ENCODE results near the gene UTP4. TPM values are rescaled to one million over a fixed set of nuclear protein-coding genes. Genes with fewer than 3 reads are reported as not detected.
A peak's percentile ranks its signal among the peaks of the same experiment; 100 is the strongest.
"Not testable (repeated sequence)": the region's sequence is repeated elsewhere in the genome, so short reads cannot be mapped to it uniquely, and the experiment has no call there.

UTP4 gene
- total RNA-seq, 2 donors from 2014 or later = 19.2 to 32.9 TPM

GRCh38 chr16:69133373-69133954, 1.0 kb downstream of the UTP4 start:
- TF ChIP-seq CTCF (IDR thresholded peaks at IDR 0.05) = no peak
- Histone ChIP-seq H3K4me1 (peaks cover 3% of the 10 kb centered on the region), H3K9me3 (no peaks in the 10 kb centered on the region), H3K27me3 (no peaks in the 10 kb centered on the region), H3K36me3 (no peaks in the 10 kb centered on the region), H3K9ac (ENCODE audit: low read depth in 2 of 2, low read length in 2 of 2) (peak overlapping the region; percentile 79 to 86), H3K27ac (peak overlapping the region; percentile 82), H3K4me3 (peak overlapping the region; percentile 85)
- intact Hi-C loops (cut with DNase I) = no loop called here
- no peak for DNase-seq

DNA sequence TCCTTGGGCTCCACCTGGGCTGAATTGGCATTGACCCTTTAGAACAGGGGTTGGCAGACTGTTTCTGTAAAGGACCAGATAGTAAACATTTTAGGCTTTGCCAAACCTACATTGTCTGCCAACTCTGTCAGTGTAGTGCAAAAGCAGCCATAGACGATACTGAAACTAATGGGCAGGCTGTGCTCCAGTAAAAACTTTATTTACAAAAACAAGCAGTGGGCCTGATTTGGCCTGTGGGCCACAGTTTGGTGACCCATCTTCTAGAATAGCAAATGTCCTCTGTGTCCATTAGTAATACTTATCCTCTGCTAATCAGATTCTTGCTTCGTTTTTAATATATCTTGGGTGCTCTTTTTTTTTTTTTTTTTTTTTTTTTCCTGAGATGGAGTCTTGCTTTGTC, 6.2 kb downstream of the UTP4 start:
- no peaks in the 10 kb centered on the region for H3K9me3 ChIP-seq
- no peak overlapping the region for H3K27ac ChIP-seq
- no peaks in the 10 kb centered on the region for H3K4me1 ChIP-seq
- DNase-seq = no peak
- intact Hi-C loops (cut with DNase I) = no loop called here
- H3K9ac ChIP-seq (ENCODE audit: low read depth in 2 of 2, low read length in 2 of 2) = no peak overlapping the region
- no peaks in the 10 kb centered on the region for H3K27me3 ChIP-seq
- no peaks in the 10 kb centered on the region for H3K36me3 ChIP-seq
- H3K4me3 ChIP-seq = no peak overlapping the region
- TF ChIP-seq CTCF (IDR thresholded peaks at IDR 0.05) = no peak

- H3K36me3 ChIP-seq; H3K9me3 ChIP-seq; H3K9ac ChIP-seq (ENCODE audit: low read depth in 2 of 2, low read length in 2 of 2); DNase-seq; H3K27ac ChIP-seq; H3K4me3 ChIP-seq; H3K27me3 ChIP-seq; H3K4me1 ChIP-seq; intact Hi-C loops (cut with DNase I): not testable (repeated sequence)
Measured at GRCh38 chr16:69139464-69139863, 7.0 kb downstream of the UTP4 start.

DNA sequence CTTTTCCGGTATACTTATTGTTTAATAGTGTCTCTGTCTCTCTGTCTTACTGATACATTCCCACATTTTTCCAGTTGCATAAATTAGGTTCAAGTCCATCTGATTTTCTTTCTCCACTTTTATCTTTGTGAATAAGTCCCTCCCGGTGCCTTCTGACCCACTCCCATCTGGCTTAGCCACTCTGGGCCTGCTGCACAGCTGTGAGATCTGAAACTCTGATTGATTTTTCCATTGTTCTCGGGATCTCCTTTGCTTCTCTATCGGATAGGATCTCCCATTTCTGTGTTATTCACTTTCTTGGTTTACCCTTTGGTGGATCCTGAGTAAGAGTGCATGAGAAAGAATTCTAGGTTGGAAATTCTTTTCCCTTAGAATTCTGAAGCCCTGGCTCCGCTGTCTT, 8.6 kb downstream of the UTP4 start:
- Histone ChIP-seq H3K36me3 (no peaks in the 10 kb centered on the region), H3K27me3 (no peaks in the 10 kb centered on the region), H3K9ac (ENCODE audit: low read depth in 2 of 2, low read length in 2 of 2) (no peak overlapping the region), H3K27ac (no peak overlapping the region), H3K4me1 (no peaks in the 10 kb centered on the region), H3K4me3 (no peak overlapping the region), H3K9me3 (no peaks in the 10 kb centered on the region)
- DNase-seq = no peak
- intact Hi-C loops (cut with DNase I) = no loop called here
- TF ChIP-seq CTCF (IDR thresholded peaks at IDR 0.05) = no peak

GRCh38 chr16:69141936-69142335, 9.5 kb downstream of the UTP4 start:
- no peak for DNase-seq
- intact Hi-C loops (cut with DNase I) = no loop called here
- H3K27ac ChIP-seq = no peak overlapping the region
- no peaks in the 10 kb centered on the region for H3K4me1 ChIP-seq
- no peak overlapping the region for H3K4me3 ChIP-seq
- no peak for TF ChIP-seq CTCF (IDR thresholded peaks at IDR 0.05)
- no peaks in the 10 kb centered on the region for H3K27me3 ChIP-seq
- H3K36me3 ChIP-seq = no peaks in the 10 kb centered on the region
- H3K9ac ChIP-seq (ENCODE audit: low read depth in 2 of 2, low read length in 2 of 2) = no peak overlapping the region
- no peaks in the 10 kb centered on the region for H3K9me3 ChIP-seq

GRCh38 chr16:69143116-69143515, 10.7 kb downstream of the UTP4 start:
- H3K4me1 ChIP-seq = no peaks in the 10 kb centered on the region
- peak overlapping the region in 1 of 2 donors; percentile 1 for H3K9ac ChIP-seq (ENCODE audit: low read depth in 2 of 2, low read length in 2 of 2)
- H3K27ac ChIP-seq = no peak overlapping the region
- TF ChIP-seq CTCF (IDR thresholded peaks at IDR 0.05) = peak; percentile 12
- H3K4me3 ChIP-seq = no peak overlapping the region
- no peaks in the 10 kb centered on the region for H3K27me3 ChIP-seq
- intact Hi-C loops (cut with DNase I) = no loop called here
- H3K36me3 ChIP-seq = no peaks in the 10 kb centered on the region
- no peaks in the 10 kb centered on the region for H3K9me3 ChIP-seq
- peak; percentile 45 for DNase-seq
